Activated naive CD8-positive, alpha-beta T cell treated with anti-CD3 and anti-CD28 coated beads, Interleukin-2, amount 50 U/mL, for 16 hours (primary cell): ENCODE data around the gene UROS.

Experiments
- DNase-seq: peaks from one replicate; pipeline ENCODE4 v3.0.0-alpha.2; 2020; ENCODE audit warnings: low read depth, low spot score

Gene UROS

DNA sequence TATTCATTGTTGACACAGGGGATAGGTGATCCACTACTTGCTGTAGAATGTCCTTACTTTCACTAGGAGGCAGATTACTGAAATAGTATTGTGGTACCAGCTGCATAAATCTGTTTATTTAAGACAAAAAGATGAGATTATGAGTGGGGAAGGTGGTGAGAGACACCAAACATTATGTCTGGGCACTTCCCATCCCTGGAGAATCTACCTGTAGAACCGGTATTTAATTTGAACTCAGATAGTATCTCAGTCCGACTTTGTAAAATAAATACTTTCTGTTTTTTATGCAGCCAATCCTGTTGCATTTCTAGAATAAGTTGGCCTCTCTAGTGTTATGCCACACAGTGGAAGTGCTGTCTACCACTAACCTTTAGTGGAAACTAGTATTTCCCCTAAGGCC lies 13.7 kb upstream of the UROS start:
- DNase-seq, result no peak

- DNase-seq, result no peak
These were observed 5.3 kb upstream of the UROS start for GRCh38 chr10:125828311-125828710.

GRCh38 chr10:125827133-125827532 lies 4.1 kb upstream of the UROS start:
- DNase-seq, result no peak

GRCh38 chr10:125824736-125825135 lies 1.7 kb upstream of the UROS start:
- DNase-seq, result no peak

DNA sequence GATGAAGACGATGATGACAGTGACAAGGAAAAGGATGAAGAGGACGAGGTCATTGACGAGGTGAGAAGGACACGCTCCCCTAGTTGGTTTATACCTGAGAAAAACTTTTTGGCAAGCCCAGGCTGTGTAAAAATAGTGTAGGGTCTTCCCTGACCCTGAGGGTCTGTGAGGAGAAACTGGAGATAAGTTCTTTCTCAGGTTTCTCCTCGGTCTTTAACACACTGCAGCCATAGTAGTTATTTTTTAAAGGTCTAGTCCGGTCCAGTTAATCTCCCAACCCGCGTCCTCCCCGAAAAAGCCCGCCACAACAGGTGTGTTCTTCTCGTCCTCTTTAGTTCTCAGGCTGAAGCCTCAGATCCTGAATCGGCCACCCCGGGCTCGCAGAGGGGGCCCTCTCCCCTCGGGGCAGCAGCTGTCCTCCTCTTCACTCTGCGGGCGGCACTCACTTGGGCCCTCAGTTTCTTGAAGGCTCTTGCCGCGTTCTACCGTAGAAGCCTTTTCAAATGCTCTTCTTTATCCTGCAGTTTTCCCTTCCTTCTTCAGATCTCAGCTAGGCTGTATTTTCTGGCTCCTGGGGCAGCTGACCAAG lies 699 bp upstream of the UROS start:
- no peak for DNase-seq

DNA sequence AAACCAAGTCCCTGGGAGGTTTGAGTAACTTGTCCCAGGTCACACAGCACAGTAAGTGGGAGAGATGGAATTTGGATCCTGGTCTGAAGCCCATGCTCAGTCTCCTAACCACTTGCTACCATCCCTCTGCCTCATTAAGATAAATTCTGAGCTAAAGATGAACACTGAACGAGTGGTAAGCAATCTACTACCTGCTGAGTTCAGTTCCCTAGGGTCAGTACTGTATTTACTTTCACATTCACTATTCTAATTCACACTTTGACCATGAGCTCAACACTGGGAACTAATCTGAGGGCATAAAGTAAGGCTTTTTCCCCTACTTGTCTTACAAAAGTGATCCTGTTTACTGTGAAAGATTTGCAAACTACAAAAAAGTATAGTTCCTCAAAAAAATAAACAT lies 2.4 kb downstream of the UROS start:
- DNase-seq, result no peak

DNA sequence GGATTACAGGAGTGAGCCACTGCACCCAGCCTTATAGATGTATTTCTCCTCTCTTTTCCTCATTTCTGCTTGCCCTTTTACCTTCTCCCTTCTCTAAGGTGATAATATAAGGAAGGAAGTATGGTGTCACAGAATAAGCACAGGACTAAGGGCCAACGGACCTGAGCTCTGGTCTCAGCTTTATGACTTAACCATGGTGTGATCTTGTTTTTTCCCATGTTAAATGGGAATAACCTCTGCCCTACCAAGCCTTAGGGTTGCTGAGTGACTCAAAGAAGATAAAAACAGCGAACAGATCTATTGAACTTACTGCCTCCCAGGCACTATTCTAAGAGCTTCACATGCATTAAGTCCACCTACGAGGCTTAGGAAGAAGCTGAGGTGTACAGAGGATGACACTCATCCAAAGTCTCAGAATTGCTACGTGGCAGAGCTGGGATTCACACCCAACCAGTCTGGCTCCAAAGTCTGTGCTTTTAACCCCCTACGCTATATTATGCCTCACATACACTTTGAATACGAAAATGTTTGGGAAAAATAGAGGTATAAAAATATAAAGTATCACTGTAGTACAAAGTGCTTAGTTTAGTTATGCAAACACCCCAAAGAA lies 5.6 kb downstream of the UROS start:
- DNase-seq, result no peak

DNA sequence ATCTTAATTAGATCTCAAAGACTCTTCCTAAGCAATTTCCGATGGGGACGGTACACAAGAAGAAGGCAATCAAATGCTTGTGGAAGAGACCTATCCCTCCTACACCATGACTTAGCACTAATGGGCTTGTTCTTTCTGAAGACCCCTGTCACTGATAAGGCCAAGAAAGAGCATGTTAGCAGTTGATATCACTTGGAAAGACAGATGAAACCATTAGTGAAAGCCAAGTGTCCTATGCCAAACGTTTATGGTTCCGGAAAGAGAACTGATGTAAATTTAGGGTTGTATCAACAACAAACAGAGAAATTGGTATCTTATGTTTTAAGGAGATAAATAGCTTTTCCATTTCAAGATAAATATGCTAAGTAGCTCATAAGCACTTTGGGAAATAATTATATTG lies 6.5 kb downstream of the UROS start:
- DNase-seq, result no peak

- no peak for DNase-seq
These were observed 7.3 kb downstream of the UROS start for GRCh38 chr10:125815764-125816163.

DNA sequence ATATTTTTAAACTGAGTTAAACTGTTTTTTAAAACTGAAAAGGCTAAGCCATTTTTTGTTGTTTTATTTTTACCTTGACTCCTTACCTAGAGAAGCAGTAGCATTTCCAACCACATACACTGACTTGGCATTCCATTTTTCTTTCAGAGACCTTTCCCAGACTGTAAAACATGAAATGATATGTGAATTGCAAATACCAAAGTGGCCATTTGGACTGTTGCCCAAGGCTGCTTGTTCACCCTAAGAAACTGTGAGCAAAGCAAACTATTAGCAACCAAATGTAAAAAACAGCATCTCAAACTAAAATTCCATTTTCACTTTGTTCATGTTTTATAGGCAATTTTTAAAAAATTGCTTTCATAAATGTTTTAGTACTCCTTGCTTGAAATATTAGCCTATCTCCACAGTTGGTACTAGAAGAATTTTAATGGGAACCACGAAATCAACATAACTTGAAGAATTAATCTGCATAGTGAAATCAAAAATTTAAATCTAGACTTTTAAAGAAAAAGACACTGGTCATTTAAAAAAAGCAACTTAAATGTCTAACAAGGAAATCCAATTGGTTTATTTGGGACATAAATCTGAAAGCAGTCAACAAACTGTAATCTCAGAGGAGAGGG lies 10.8 kb downstream of the UROS start:
- DNase-seq, result no peak

DNA sequence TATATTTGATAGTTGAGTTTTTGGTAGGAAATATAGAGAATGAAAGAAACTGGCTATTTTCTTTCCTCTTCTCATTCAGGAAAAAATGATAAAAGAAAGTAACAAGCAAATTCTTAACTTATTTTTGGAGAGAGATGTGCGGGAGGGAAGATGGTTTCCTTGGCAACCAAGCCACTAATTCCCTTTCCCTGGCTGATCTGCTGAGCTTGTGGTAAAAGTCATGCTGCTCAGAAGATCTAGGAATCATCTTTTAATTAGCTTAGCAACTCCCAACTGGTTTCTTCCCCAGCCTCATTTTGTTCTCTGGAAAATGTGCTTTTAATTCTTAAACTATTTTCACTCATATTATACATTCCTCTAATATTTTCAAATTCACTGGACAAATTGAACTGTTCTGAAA lies 11.8 kb downstream of the UROS start:
- no peak for DNase-seq

GRCh38 chr10:125808047-125808446 lies 15.0 kb downstream of the UROS start:
- no peak for DNase-seq

- no peak for DNase-seq
These were observed 20.3 kb downstream of the UROS start for GRCh38 chr10:125802739-125803138.

- no peak for DNase-seq
These were observed 20.9 kb downstream of the UROS start for GRCh38 chr10:125802131-125802530.

GRCh38 chr10:125801574-125801973 lies 21.5 kb downstream of the UROS start:
- DNase-seq, result no peak

DNA sequence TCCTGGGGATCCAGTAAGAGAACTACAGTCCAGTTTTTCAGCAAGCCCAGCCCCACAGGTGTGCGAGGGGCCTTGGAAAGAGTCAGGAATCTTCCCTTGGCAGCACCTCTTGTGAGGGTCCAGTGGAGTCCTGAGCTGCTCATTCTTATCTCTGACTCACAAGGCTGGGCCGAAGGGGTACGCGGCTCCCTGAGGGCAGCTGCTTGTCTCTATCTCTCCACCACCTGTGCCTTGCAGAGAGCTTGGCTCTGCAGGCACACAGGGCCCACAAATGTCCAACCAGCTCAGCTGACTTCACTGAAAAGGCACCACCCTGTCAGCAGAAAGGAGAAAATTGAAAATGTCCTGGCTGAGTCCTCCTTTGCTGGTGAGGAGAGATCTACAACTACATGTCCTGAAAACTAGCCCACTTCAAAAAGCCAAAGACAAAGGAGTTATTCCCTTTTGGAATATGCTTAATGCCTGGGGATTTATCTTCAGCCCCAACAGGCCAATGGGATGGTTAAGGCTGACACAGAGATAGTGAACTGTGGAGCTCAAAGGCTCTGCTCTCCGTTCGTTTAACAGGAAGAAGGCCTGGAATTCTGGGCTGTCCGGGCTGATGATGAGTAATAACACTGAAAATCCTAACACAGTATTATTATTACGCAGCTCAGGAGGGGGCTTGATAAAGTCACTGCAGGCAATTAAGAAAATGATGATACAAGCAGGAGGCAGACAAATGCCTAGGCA lies 23.4 kb downstream of the UROS start:
- DNase-seq, result no peak

GRCh38 chr10:125797994-125798662 lies 24.9 kb downstream of the UROS start:
- no peak for DNase-seq

DNA sequence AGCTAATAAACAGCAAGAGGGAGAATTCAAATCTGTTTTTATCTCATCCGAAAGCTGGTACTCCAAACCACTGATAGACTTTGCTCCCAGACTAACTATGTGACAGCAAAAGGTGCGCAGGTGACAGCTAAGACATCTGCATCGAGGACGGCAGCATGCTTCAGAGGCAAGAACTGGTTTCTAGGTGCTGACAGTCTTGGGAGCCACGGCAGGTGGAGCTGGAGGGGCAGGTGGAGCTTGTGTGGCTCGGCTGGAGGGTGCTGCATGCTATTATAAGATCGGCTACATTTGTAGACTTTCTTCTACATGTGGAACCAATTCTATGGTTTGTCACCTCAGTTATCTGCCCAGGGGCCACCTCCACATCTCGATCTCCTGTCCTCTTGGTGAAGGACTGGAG lies 25.6 kb downstream of the UROS start:
- no peak for DNase-seq

GRCh38 chr10:125795637-125796190 lies 27.3 kb downstream of the UROS start:
- no peak for DNase-seq

DNA sequence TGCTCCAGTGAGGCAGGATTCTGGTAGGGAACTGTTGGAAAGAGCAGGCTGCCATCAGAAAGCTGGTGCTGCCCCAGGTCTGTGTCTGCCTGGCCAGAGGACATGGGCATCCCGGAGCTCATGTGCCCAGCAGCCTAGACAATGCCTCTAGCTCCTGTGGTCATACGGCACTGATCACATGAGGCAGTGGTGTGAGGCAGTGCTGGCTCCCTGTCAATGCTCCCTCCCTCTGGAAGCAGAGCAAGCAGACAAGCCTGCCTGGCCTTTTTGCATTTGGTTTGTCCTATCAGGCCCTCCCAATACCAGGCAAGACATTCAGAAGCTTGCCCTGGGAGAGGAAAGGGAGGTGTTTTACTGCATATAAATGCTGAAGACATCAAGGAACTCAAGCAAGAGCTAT lies 27.9 kb downstream of the UROS start:
- no peak for DNase-seq

GRCh38 chr10:125792342-125793300 lies 30.4 kb downstream of the UROS start:
- DNase-seq, result no peak
